Panc1 (cell line): ENCODE data around the gene DUSP3.

Experiments
- SIN3A ChIP-seq: IDR thresholded peaks from 2 replicates; pipeline ENCODE4 v1.6.1; 2012; ENCODE audit warnings: low read depth, mild to moderate bottlenecking, low read length, moderate library complexity, borderline replicate concordance; ENCODE audit not compliant: insufficient read depth
- TF ChIP-seq, protein P1 (sequence below), 2 experiments: IDR thresholded peaks; 2 replicates each; pipeline ENCODE4 v1.6.1; 2011 to 2012; ENCODE audit warnings: low read depth in 2 of 2, control low read depth in 1 of 2, low read length in 1 of 2, mild to moderate bottlenecking in 1 of 2, moderate library complexity in 1 of 2; ENCODE audit not compliant: insufficient read depth in 1 of 2
- TF ChIP-seq, protein P2 (sequence below): fragments of 450-650 bp; IDR thresholded peaks from 2 replicates; pipeline ENCODE4 v1.5.1; 2017; ENCODE audit warnings: mild to moderate bottlenecking

DNA sequence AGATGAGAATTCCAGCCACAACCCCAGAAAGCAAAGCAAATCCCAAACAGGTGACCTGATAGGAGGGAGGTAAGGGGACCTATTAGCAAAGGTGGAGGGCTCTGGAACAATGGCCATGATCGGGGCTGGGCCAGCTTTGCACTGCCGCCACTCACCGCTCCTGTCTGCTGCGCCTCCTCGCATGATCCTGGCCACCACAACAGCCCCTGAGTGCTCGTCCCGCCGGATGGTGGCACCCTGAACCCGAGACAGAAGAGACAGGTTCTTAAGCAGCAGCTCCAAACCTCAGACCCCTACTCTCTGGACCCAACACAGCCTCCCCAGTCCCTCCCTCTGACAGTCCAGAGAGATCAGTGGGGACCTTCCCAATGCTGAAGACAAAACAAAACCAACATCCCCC lies 48.8 kb upstream of the DUSP3 start:
- TF ChIP-seq, protein P1, sequence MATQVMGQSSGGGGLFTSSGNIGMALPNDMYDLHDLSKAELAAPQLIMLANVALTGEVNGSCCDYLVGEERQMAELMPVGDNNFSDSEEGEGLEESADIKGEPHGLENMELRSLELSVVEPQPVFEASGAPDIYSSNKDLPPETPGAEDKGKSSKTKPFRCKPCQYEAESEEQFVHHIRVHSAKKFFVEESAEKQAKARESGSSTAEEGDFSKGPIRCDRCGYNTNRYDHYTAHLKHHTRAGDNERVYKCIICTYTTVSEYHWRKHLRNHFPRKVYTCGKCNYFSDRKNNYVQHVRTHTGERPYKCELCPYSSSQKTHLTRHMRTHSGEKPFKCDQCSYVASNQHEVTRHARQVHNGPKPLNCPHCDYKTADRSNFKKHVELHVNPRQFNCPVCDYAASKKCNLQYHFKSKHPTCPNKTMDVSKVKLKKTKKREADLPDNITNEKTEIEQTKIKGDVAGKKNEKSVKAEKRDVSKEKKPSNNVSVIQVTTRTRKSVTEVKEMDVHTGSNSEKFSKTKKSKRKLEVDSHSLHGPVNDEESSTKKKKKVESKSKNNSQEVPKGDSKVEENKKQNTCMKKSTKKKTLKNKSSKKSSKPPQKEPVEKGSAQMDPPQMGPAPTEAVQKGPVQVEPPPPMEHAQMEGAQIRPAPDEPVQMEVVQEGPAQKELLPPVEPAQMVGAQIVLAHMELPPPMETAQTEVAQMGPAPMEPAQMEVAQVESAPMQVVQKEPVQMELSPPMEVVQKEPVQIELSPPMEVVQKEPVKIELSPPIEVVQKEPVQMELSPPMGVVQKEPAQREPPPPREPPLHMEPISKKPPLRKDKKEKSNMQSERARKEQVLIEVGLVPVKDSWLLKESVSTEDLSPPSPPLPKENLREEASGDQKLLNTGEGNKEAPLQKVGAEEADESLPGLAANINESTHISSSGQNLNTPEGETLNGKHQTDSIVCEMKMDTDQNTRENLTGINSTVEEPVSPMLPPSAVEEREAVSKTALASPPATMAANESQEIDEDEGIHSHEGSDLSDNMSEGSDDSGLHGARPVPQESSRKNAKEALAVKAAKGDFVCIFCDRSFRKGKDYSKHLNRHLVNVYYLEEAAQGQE (IDR thresholded peaks at IDR 0.05; ENCODE audit: insufficient read depth in 1 of 2, low read depth in 2 of 2, low read length in 1 of 2) = no peak
- TF ChIP-seq, protein P2, sequence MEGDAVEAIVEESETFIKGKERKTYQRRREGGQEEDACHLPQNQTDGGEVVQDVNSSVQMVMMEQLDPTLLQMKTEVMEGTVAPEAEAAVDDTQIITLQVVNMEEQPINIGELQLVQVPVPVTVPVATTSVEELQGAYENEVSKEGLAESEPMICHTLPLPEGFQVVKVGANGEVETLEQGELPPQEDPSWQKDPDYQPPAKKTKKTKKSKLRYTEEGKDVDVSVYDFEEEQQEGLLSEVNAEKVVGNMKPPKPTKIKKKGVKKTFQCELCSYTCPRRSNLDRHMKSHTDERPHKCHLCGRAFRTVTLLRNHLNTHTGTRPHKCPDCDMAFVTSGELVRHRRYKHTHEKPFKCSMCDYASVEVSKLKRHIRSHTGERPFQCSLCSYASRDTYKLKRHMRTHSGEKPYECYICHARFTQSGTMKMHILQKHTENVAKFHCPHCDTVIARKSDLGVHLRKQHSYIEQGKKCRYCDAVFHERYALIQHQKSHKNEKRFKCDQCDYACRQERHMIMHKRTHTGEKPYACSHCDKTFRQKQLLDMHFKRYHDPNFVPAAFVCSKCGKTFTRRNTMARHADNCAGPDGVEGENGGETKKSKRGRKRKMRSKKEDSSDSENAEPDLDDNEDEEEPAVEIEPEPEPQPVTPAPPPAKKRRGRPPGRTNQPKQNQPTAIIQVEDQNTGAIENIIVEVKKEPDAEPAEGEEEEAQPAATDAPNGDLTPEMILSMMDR = no peak
- no peak for TF ChIP-seq SIN3A
